ENCODE measurements around the gene ZSWIM3. TPM values are rescaled to one million over a fixed set of nuclear protein-coding genes. Genes with fewer than 3 reads are reported as not detected.

The ZSWIM3 gene
- total and polyA plus RNA-seq, 2 donors (not counting 3 experiments of a cell fraction or from before 2014, with no cell fraction given): 3.8 to 4.4 TPM

GRCh38 chr20:45912344-45912682 lies 54.9 kb downstream of the ZSWIM3 start:
- H3K9me3 ChIP-seq (replicated peaks; ENCODE audit: control insufficient read depth, insufficient read depth, low read length): no peaks in the 10 kb centered on the region
- ChIA-PET CTCF (interaction anchor here (1.5 to 5.0 kb wide), 4 partner anchors 12 to 57 kb away, joined by 6 to 22 read pairs (median 12); partner anchors contain the start of genes CTSA, NEURL2 and PCIF1), POLR2A (interaction anchor here (0.7 to 3.8 kb wide), 5 partner anchors 18 to 57 kb away, joined by 3 to 22 read pairs (median 3); partner anchors contain the start of genes CTSA, NEURL2 and PCIF1)
- H3K4me1 ChIP-seq (ENCODE audit: control insufficient read depth, extremely low read depth, insufficient read depth, low read length): peaks cover 28% of the 10 kb centered on the region
- H3K27me3 ChIP-seq (ENCODE audit: control insufficient read depth in 2 of 2, insufficient read depth in 2 of 2, low read length in 2 of 2): no peaks in the 10 kb centered on the region
- BruUV-seq (replicated peaks): TSS peak; percentile 75
- no peaks in the 10 kb centered on the region for H4K20me1 ChIP-seq (replicated peaks; ENCODE audit: control insufficient read depth, extremely low read depth, insufficient read depth, low read length)
- DNase-seq (ENCODE audit: low read depth, low spot score): no peak
- TF ChIP-seq GATA2 (IDR thresholded peaks at IDR 0.05; ENCODE audit: insufficient read depth, insufficient read length, low read depth, low read length) (no peak), CTCF (IDR thresholded peaks at IDR 0.05; ENCODE audit: extremely low read depth in 1 of 2, insufficient read depth in 1 of 2, low read depth in 1 of 2, low read length in 2 of 2) (no peak), FOS (IDR thresholded peaks at IDR 0.05; ENCODE audit: borderline replicate concordance, insufficient read depth, low read length) (no peak), EZH2 (IDR thresholded peaks at IDR 0.05; ENCODE audit: borderline replicate concordance, low read depth, low read length, severe bottlenecking) (no peak), POLR2A (IDR thresholded peaks at IDR 0.05; ENCODE audit: low read depth, low read length) (no peak), MAX (IDR thresholded peaks at IDR 0.05; ENCODE audit: insufficient read depth, insufficient read length) (no peak), MYC (IDR thresholded peaks at IDR 0.05; ENCODE audit: low read depth, low read length) (no peak), POLR2AphosphoS5 (IDR thresholded peaks at IDR 0.05; ENCODE audit: insufficient read depth, low read depth, low read length) (no peak)
- H2AFZ ChIP-seq (ENCODE audit: low read depth, low read length): peak overlapping the region; percentile 44
- H3K36me3 ChIP-seq (ENCODE audit: control insufficient read depth in 2 of 2, extremely low read depth in 1 of 2, insufficient read depth in 2 of 2, low read length in 2 of 2): peaks cover 0 to 5% of the 10 kb centered on the region in 2 experiments
- H3K4me3 ChIP-seq (replicated peaks in 1 of 3; ENCODE audit: insufficient read depth in 1 of 3, low read depth in 1 of 3, low read length in 3 of 3): peak overlapping the region in 2 of 3 experiments; percentile 37 to 62
- peak overlapping the region; percentile 44 for H3K9ac ChIP-seq (replicated peaks; ENCODE audit: extremely low read depth, insufficient read depth, low read length)
- H3K79me2 ChIP-seq (ENCODE audit: control insufficient read depth, insufficient read depth, low read length): no peaks in the 10 kb centered on the region
- dilution Hi-C loops (cut with MboI; ENCODE audit: extremely low pct_ligation_motif_present, low sequenced_read_pairs): no loop called here
- H3K9me1 ChIP-seq (replicated peaks; ENCODE audit: control insufficient read depth, extremely low read depth, insufficient read depth, low read length): no peaks in the 10 kb centered on the region
- intact Hi-C loops (cut with micrococcal nuclease): loop anchor here (10.0 kb wide), 1 partner anchor 568 kb away; the partner anchor contains the start of gene SDC4
- H3K27ac ChIP-seq (ENCODE audit: insufficient read depth, low read depth, low read length): peak overlapping the region; percentile 53
- FAIRE-seq: peak; percentile 71
- H3K4me2 ChIP-seq (ENCODE audit: insufficient read depth, low read length): peak overlapping the region; percentile 66
